Thyroid gland (tissue), 4 donors: ENCODE data around the gene SUSD4. TPM values are rescaled to one million over a fixed set of nuclear protein-coding genes. Genes with fewer than 3 reads are reported as not detected.
"Not testable (repeated sequence)": the region's sequence is repeated elsewhere in the genome, so short reads cannot be mapped to it uniquely, and the experiment has no call there.

Experiments used
- DNase-seq, 2 donors: peaks; one replicate each; pipeline ENCODE4 v3.0.0-alpha.2; 2019
- H3K27ac ChIP-seq, 3 donors: fragments of 200-600 bp; sonication (generic); 1 replicate in 2 of 3; 2 replicates in 1 of 3; pipeline ENCODE4 v1.5.1; 2016 to 2019; ENCODE audit warnings: mild to moderate bottlenecking in 1 of 3, moderate library complexity in 1 of 3
- H3K27me3 ChIP-seq: fragments of 200-600 bp; sonication (generic); one replicate; pipeline ENCODE4 v1.5.1; 2019
- H3K36me3 ChIP-seq, 2 donors: fragments of 200-600 bp; sonication (generic); one replicate each; pipeline ENCODE4 v1.5.1; 2016 to 2019
- H3K4me1 ChIP-seq, 2 donors: fragments of 200-600 bp; sonication (generic); one replicate each; pipeline ENCODE4 v1.5.1; 2017 to 2019
- H3K4me3 ChIP-seq, 3 donors: fragments of 200-600 bp; sonication (generic); replicated peaks in 1 of 3; 1 replicate in 2 of 3; 2 replicates in 1 of 3; pipeline ENCODE4 v1.5.1; 2016; ENCODE audit warnings: mild to moderate bottlenecking in 1 of 3
- H3K9me3 ChIP-seq: fragments of 200-600 bp; sonication (generic); one replicate; pipeline ENCODE4 v1.5.1; 2017
- CTCF ChIP-seq, 6 experiments: fragments of 200-600 bp in 3 of 6; fragments of 450-650 bp in 3 of 6; sonication (generic) in 3 of 6; IDR thresholded peaks; one replicate each; pipeline ENCODE4 v1.5.1; 2016 to 2019; ENCODE audit warnings: antibody characterized with exemption in 6 of 6, mild to moderate bottlenecking in 2 of 6, inconsistent platforms in 1 of 6, moderate library complexity in 1 of 6
- POLR2A ChIP-seq, 2 donors: fragments of 450-650 bp; IDR thresholded peaks; one replicate each; pipeline ENCODE4 v1.6.1; 2017; ENCODE audit warnings: antibody characterized with exemption in 2 of 2, mild to moderate bottlenecking in 2 of 2, moderate library complexity in 1 of 2
- WGBS, 2 donors: methylation state at CpG; one replicate each; pipeline ENCODE4 v1.1.5; 2017; 5-methylcytosine and 5-hydroxymethylcytosine counted together
- intact Hi-C: fragments of 100-400 bp; cut with DNase I; formaldehyde crosslinking; loops from one replicate; pipeline ENCODE4 v1.15.1; 2023
- total RNA-seq, 4 donors: library from RNA; depleted of rRNA; stranded (reverse); fragments of >200 nt; gene quantifications; one replicate each; pipeline ENCODE4 v1.2.3, GENCODE V29; 2016

SUSD4 gene
- total RNA-seq, 4 donors from 2014 or later = 0.54 to 2.8 (median 0.92) TPM

GRCh38 chr1:223289621-223290020 lies 74.4 kb downstream of the SUSD4 start:
- no peak for TF ChIP-seq POLR2A (IDR thresholded peaks at IDR 0.05)
- TF ChIP-seq CTCF (IDR thresholded peaks at IDR 0.05) = no peak
- Histone ChIP-seq H3K27me3 (no peaks in the 10 kb centered on the region), H3K27ac (no peak overlapping the region), H3K9me3 (no peaks in the 10 kb centered on the region), H3K4me3 (no peak overlapping the region), H3K36me3 (no peaks in the 10 kb centered on the region), H3K4me1 (no peaks in the 10 kb centered on the region)
- 80 to 82% methylated on average over 3 of the region's 3 CpGs for WGBS, 2 donors
- no peak for DNase-seq
- intact Hi-C loops = no loop called here

GRCh38 chr1:223288826-223289225 lies 75.2 kb downstream of the SUSD4 start:
- Histone ChIP-seq H3K4me3 (no peak overlapping the region), H3K36me3 (no peaks in the 10 kb centered on the region), H3K27me3 (no peaks in the 10 kb centered on the region), H3K9me3 (no peaks in the 10 kb centered on the region), H3K27ac (no peak overlapping the region), H3K4me1 (no peaks in the 10 kb centered on the region)
- intact Hi-C loops = no loop called here
- TF ChIP-seq POLR2A (IDR thresholded peaks at IDR 0.05) (no peak), CTCF (IDR thresholded peaks at IDR 0.05) (no peak)
- 83 to 94% methylated on average over 5 of the region's 5 CpGs for WGBS, 2 donors
- DNase-seq = no peak

GRCh38 chr1:223285452-223285851 lies 78.5 kb downstream of the SUSD4 start:
- Histone ChIP-seq H3K27me3 (no peaks in the 10 kb centered on the region), H3K9me3 (no peaks in the 10 kb centered on the region), H3K27ac (no peak overlapping the region), H3K4me3 (no peak overlapping the region), H3K4me1 (no peaks in the 10 kb centered on the region), H3K36me3 (no peaks in the 10 kb centered on the region)
- 95 to 98% methylated on average over 3 of the region's 3 CpGs for WGBS, 2 donors
- TF ChIP-seq CTCF (IDR thresholded peaks at IDR 0.05) = no peak
- DNase-seq = no peak
- intact Hi-C loops = no loop called here

- H3K27ac ChIP-seq, H3K4me1 ChIP-seq, DNase-seq, H3K4me3 ChIP-seq, intact Hi-C loops, H3K36me3 ChIP-seq, H3K27me3 ChIP-seq, H3K9me3 ChIP-seq: not testable (repeated sequence)
- whole genome bisulfite sequencing, 2 donors = 91 to 96% methylated on average over 3 of the region's 3 CpGs
Observed at GRCh38 chr1:223283697-223284096, 80.3 kb downstream of the SUSD4 start.

DNA sequence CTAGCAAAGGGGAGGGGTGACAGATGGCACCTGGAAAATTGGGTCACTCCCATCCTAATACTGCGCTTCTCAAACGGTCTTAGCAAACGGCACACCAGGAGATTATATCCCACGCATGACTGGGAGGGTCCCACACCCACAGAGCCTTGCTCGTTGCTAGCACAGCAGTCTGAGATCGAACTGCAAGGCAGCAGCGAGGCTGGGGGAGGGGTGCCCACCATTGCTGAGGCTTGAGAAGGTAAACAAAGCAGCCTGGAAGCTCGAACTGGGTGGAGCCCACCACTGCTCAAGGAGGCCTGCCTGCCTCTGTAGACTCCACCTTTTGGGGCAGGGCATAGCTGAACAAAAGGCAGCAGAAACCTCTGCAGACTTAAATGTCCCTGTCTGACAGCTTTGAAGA lies 85.7 kb downstream of the SUSD4 start:
- H3K9me3 ChIP-seq, H3K36me3 ChIP-seq, H3K27me3 ChIP-seq, intact Hi-C loops, DNase-seq, H3K4me1 ChIP-seq, H3K4me3 ChIP-seq, H3K27ac ChIP-seq: not testable (repeated sequence)
- 86 to 90% methylated on average over 8 of the region's 8 CpGs for WGBS, 2 donors

- H3K27ac ChIP-seq = no peak overlapping the region
- H3K9me3 ChIP-seq = no peaks in the 10 kb centered on the region
- WGBS, 2 donors = 83 to 98% methylated on average over 4 of the region's 4 CpGs
- H3K4me1 ChIP-seq = no peaks in the 10 kb centered on the region
- H3K27me3 ChIP-seq = no peaks in the 10 kb centered on the region
- no peak for DNase-seq
- H3K36me3 ChIP-seq = no peaks in the 10 kb centered on the region
- TF ChIP-seq POLR2A (IDR thresholded peaks at IDR 0.05) = no peak
- no peak for TF ChIP-seq CTCF (IDR thresholded peaks at IDR 0.05)
- no peak overlapping the region for H3K4me3 ChIP-seq
- intact Hi-C loops = no loop called here
Observed at GRCh38 chr1:223276029-223276428, 87.9 kb downstream of the SUSD4 start.
